B cell (primary cell): ENCODE measurements around the gene CHMP2B. TPM values are rescaled to one million over a fixed set of nuclear protein-coding genes. Genes with fewer than 3 reads are reported as not detected.

ENCODE experiments used
- ATAC-seq: fragments of 200-7000 bp; cut with Tn5 transposase; one replicate; pipeline ENCODE4 v1.10.0; 2021; ENCODE audit warnings: low read depth, mild to moderate bottlenecking, moderate number of reproducible peaks, moderate library complexity
- CTCF ChIA-PET: fragments of 350-600 bp; sonication (Branson Sonifier 250); formaldehyde crosslinking; loops from one replicate; lab custom pipeline; 2021; ENCODE audit warnings: antibody characterized with exemption, inconsistent platforms; lab: Charles Lee
- POLR2A ChIA-PET: fragments of 350-600 bp; sonication (Branson Sonifier 250); formaldehyde crosslinking; loops from one replicate; lab custom pipeline; 2021; ENCODE audit warnings: antibody characterized with exemption; lab: Charles Lee
- DNase-seq: peaks from one replicate; pipeline ENCODE4 v3.0.0; 2013
- H2AFZ ChIP-seq: 2 replicates; pipeline ENCODE4 v1.6.1; 2012; ENCODE audit warnings: mild to moderate bottlenecking, low read depth, low read length; ENCODE audit not compliant: insufficient read depth, poor library complexity, severe bottlenecking
- H3K27ac ChIP-seq, 2 donors: 1 replicate in 1 of 2; 2 replicates in 1 of 2; pipeline ENCODE4 v1.5.1; 2012 to 2013; ENCODE audit warnings: low read length in 2 of 2, mild to moderate bottlenecking in 2 of 2, moderate library complexity in 1 of 2
- H3K27me3 ChIP-seq, 4 experiments: fragments of 200-600 bp in 1 of 4; sonication (generic) in 1 of 4; replicated peaks in 1 of 4; 1 replicate in 2 of 4; 2 replicates in 2 of 4; pipeline versions ENCODE4 v1.6.1 to v1.7.0; 2013 to 2016; ENCODE audit warnings: low read length in 3 of 4, mild to moderate bottlenecking in 2 of 4, mixed read lengths in 1 of 4, moderate library complexity in 1 of 4; ENCODE audit not compliant: insufficient read depth in 4 of 4, control insufficient read depth in 3 of 4; ENCODE audit errors: control extremely low read depth in 1 of 4
- H3K36me3 ChIP-seq, 2 experiments: replicated peaks in 1 of 2; 1 replicate in 1 of 2; 2 replicates in 1 of 2; pipeline versions ENCODE4 v1.6.1 to v1.7.1; 2013; ENCODE audit warnings: low read length in 1 of 2; ENCODE audit not compliant: insufficient read depth in 2 of 2, control insufficient read depth in 1 of 2; ENCODE audit errors: control extremely low read depth in 1 of 2, extremely low read depth in 1 of 2
- H3K4me1 ChIP-seq, 2 donors: fragments of 200-600 bp in 1 of 2; sonication (generic) in 1 of 2; 1 replicate in 1 of 2; 2 replicates in 1 of 2; pipeline versions ENCODE4 v1.5.1 to v1.6.1; 2013 to 2017; ENCODE audit warnings: low read length in 2 of 2; ENCODE audit not compliant: control insufficient read depth in 2 of 2, insufficient read depth in 2 of 2
- H3K4me2 ChIP-seq: replicated peaks from 2 replicates; pipeline ENCODE3; 2012; ENCODE audit warnings: mild to moderate bottlenecking, low read depth, low read length; ENCODE audit not compliant: poor library complexity, severe bottlenecking
- H3K4me3 ChIP-seq, 5 experiments: fragments of 200-600 bp in 1 of 5; sonication (generic) in 1 of 5; 1 replicate in 3 of 5; 2 replicates in 2 of 5; pipeline versions ENCODE4 v1.5.1 to v1.7.0; 2011 to 2016; ENCODE audit warnings: low read length in 4 of 5, mild to moderate bottlenecking in 4 of 5, low read depth in 2 of 5, control low read depth in 1 of 5, moderate library complexity in 1 of 5; ENCODE audit not compliant: insufficient read depth in 1 of 5; ENCODE audit errors: control extremely low read depth in 1 of 5, extremely low read depth in 1 of 5
- H3K79me2 ChIP-seq: fragments of 200-600 bp; sonication (generic); one replicate; pipeline ENCODE4 v1.6.0; 2016; ENCODE audit warnings: low read length; ENCODE audit not compliant: control insufficient read depth, insufficient read depth
- H3K9ac ChIP-seq: fragments of 200-600 bp; sonication (generic); 2 replicates; pipeline ENCODE4 v1.6.1; 2017; ENCODE audit warnings: mild to moderate bottlenecking, low read length, moderate library complexity
- H3K9me3 ChIP-seq, 3 donors: one replicate each; pipeline versions ENCODE4 v1.6.1 to v1.7.1; 2013; ENCODE audit warnings: low read length in 2 of 3; ENCODE audit not compliant: control insufficient read depth in 2 of 3, insufficient read depth in 1 of 3; ENCODE audit errors: control extremely low read depth in 1 of 3
- H4K20me1 ChIP-seq: 2 replicates; pipeline ENCODE4 v1.6.0; 2012; ENCODE audit warnings: mild to moderate bottlenecking, low read length; ENCODE audit not compliant: insufficient read depth, control insufficient read depth, poor library complexity, severe bottlenecking
- H3K27ac Mint-ChIP-seq: one replicate; pipeline ENCODE4 v1.8.0; 2021; ENCODE audit warnings: mixed read lengths
- H3K27me3 Mint-ChIP-seq: one replicate; pipeline ENCODE4 v1.8.0; 2021; ENCODE audit warnings: mixed read lengths
- H3K4me1 Mint-ChIP-seq: one replicate; pipeline ENCODE4 v1.8.0; 2021; ENCODE audit warnings: mixed read lengths
- H3K4me3 Mint-ChIP-seq: one replicate; pipeline ENCODE4 v1.8.0; 2021; ENCODE audit warnings: mixed read lengths
- H3K9me3 Mint-ChIP-seq: one replicate; pipeline ENCODE4 v1.8.0; 2022; ENCODE audit warnings: mixed read lengths; ENCODE audit not compliant: insufficient read depth
- CTCF ChIP-seq: fragments of 200-600 bp; IDR thresholded peaks from one replicate; pipeline ENCODE4 v1.8.0; 2022; ENCODE audit warnings: antibody characterized with exemption, mild to moderate bottlenecking
- EZH2 ChIP-seq: IDR thresholded peaks from 2 replicates; pipeline ENCODE4 v1.6.1; 2012; ENCODE audit warnings: borderline replicate concordance, low read depth, mild to moderate bottlenecking, moderate library complexity, low read length; ENCODE audit not compliant: insufficient read depth, poor library complexity, severe bottlenecking
- WGBS: methylation state at CpG from one replicate; pipeline ENCODE4 v1.1.5; 2013; ENCODE audit warnings: missing lambda C conversion rate; ENCODE audit not compliant: insufficient coverage; 5-methylcytosine and 5-hydroxymethylcytosine counted together
- intact Hi-C: fragments of 100-400 bp; cut with micrococcal nuclease; formaldehyde crosslinking; loops from one replicate; pipeline ENCODE4 v1.10.0; 2022
- polyA plus RNA-seq: library from polyadenylated mRNA; depleted of rRNA; stranded (reverse); fragments of >200 nt; gene quantifications from 2 replicates; pipeline ENCODE4 v1.2.3, GENCODE V29; 2012
- total RNA-seq, 2 donors: library from RNA; stranded (reverse); fragments of 120-200 nt in 1 of 2; gene quantifications; 1 replicate in 1 of 2; 2 replicates in 1 of 2; pipeline versions ENCODE4 v1.2.3 to v1.2.4, GENCODE V29; 2013 to 2022

Gene CHMP2B
- total and polyA plus RNA-seq, 2 donors (not counting 1 experiment from before 2014, with no cell fraction given) = 18.4 to 25.0 TPM

DNA sequence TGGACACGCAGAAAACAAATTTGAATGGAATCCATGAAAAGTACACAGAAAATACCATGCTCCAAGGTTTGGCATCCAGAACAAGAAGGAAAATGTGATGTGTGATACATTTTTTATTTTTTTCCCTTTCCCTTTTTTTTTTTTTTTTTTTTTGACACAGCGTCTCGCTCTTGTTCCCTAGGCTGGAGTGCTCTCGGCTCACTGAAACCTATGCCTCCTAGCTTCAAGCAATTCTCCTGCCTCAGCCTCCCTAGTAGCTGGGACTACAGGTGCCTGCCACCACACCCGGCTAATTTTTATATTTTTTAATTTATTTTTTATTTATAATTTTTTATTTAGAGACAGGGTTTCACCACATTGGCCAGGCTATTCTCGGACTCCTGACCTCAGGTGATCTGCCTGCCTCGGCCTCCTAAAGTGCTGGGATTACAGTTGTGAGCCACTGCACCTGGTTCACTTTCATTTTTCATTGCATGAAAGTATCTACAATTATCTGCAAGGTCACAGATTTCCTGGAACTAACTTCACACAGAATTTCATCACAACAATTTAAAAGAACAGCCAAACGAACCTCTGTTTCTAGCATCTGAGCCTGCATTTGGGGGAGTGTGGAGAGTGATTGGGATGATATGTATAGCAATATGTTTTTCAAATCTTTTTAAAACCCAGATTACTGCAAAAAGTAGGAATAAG lies 41.0 kb downstream of the CHMP2B start:
- Histone ChIP-seq H4K20me1 (no peaks in the 10 kb centered on the region), H3K4me2 (no peak overlapping the region), H3K27me3 (no peaks in the 10 kb centered on the region), H3K36me3 (no peaks in the 10 kb centered on the region), H3K79me2 (no peaks in the 10 kb centered on the region), H3K4me3 (no peak overlapping the region), H3K27ac (no peak overlapping the region), H3K9me3 (no peaks in the 10 kb centered on the region), H2AFZ (no peak overlapping the region), H3K4me1 (peaks cover 12 to 19% of the 10 kb centered on the region in 2 donors), H3K9ac (no peak overlapping the region)
- Mint-ChIP-seq H3K4me3 (no peak overlapping the region), H3K4me1 (peaks cover 16% of the 10 kb centered on the region), H3K9me3 (no peaks in the 10 kb centered on the region), H3K27ac (no peak overlapping the region), H3K27me3 (no peaks in the 10 kb centered on the region)
- intact Hi-C loops = loop anchor here (10.0 kb wide), 1 partner anchor 737 kb away; no protein-coding TSS in a partner anchor
- POLR2A ChIA-PET = no interaction called here
- CTCF ChIA-PET = no interaction called here
- ATAC-seq = no peak
- TF ChIP-seq CTCF = no peak
- TF ChIP-seq EZH2 = no peak
- no peak for DNase-seq
- 56% methylated on average over 2 of the region's 8 CpGs for WGBS

GRCh38 chr3:87268646-87269211 lies 41.6 kb downstream of the CHMP2B start:
- peaks cover 4% of the 10 kb centered on the region for H3K27me3 Mint-ChIP-seq
- Histone ChIP-seq H4K20me1 (no peaks in the 10 kb centered on the region), H3K9me3 (no peaks in the 10 kb centered on the region), H3K4me3 (no peak overlapping the region), H3K79me2 (no peaks in the 10 kb centered on the region), H3K27ac (no peak overlapping the region), H2AFZ (no peak overlapping the region), H3K4me1 (peaks cover 19 to 25% of the 10 kb centered on the region in 2 donors), H3K9ac (no peak overlapping the region), H3K4me2 (no peak overlapping the region), H3K27me3 (no peaks in the 10 kb centered on the region), H3K36me3 (no peaks in the 10 kb centered on the region)
- H3K27ac Mint-ChIP-seq = no peak overlapping the region
- intact Hi-C loops = loop anchor here (10.0 kb wide), 1 partner anchor 736 kb away; no protein-coding TSS in a partner anchor
- TF ChIP-seq EZH2 (no peak), CTCF (no peak)
- H3K9me3 Mint-ChIP-seq = no peaks in the 10 kb centered on the region
- no peak for ATAC-seq
- 86% methylated on average over 2 of the region's 4 CpGs for WGBS
- DNase-seq = no peak
- H3K4me3 Mint-ChIP-seq = no peak overlapping the region
- H3K4me1 Mint-ChIP-seq = peaks cover 22% of the 10 kb centered on the region
- ChIA-PET CTCF (no interaction called here), POLR2A (no interaction called here)
